Common myeloid progenitor, CD34-positive (primary cell): ENCODE measurements around the gene TSPYL1.

Experiments used
- CTCF ChIA-PET: fragments of 350-600 bp; sonication (Branson Sonifier 250); formaldehyde crosslinking; loops from one replicate; lab custom pipeline; 2021; ENCODE audit warnings: antibody characterized with exemption; lab: Charles Lee
- POLR2A ChIA-PET: fragments of 350-600 bp; sonication (Branson Sonifier 250); formaldehyde crosslinking; loops from one replicate; lab custom pipeline; 2021; ENCODE audit warnings: antibody characterized with exemption; lab: Charles Lee
- DNase-seq, 3 donors: peaks; one replicate each; pipeline versions ENCODE4 v3.0.0 to v3.0.0-alpha.2; 2013
- H3K27ac ChIP-seq, 2 experiments: 1 replicate in 1 of 2; 2 replicates in 1 of 2; pipeline ENCODE4 v1.7.0; 2013; ENCODE audit warnings: inconsistent platforms in 2 of 2, low read length in 2 of 2, mild to moderate bottlenecking in 2 of 2, low read depth in 1 of 2, moderate library complexity in 1 of 2; ENCODE audit not compliant: severe bottlenecking in 2 of 2, insufficient read depth in 1 of 2, poor library complexity in 1 of 2
- H3K27me3 ChIP-seq, 5 experiments: replicated peaks in 2 of 5; 1 replicate in 3 of 5; 2 replicates in 2 of 5; pipeline versions ENCODE4 v1.6.1 to v1.7.0; 2013; ENCODE audit warnings: low read length in 4 of 5, mild to moderate bottlenecking in 2 of 5, moderate library complexity in 2 of 5, inconsistent platforms in 1 of 5; ENCODE audit not compliant: insufficient read depth in 5 of 5, control insufficient read depth in 4 of 5
- H3K36me3 ChIP-seq, 4 experiments: 1 replicate in 2 of 4; 2 replicates in 2 of 4; pipeline versions ENCODE4 v1.6.1 to v1.7.0; 2013; ENCODE audit warnings: low read length in 3 of 4, control low read depth in 1 of 4, mild to moderate bottlenecking in 1 of 4; ENCODE audit not compliant: control insufficient read depth in 4 of 4, insufficient read depth in 4 of 4
- H3K4me1 ChIP-seq, 4 experiments: 1 replicate in 3 of 4; 2 replicates in 1 of 4; pipeline versions ENCODE4 v1.6.1 to v1.7.1; 2013; ENCODE audit warnings: low read length in 3 of 4, mild to moderate bottlenecking in 3 of 4, control low read depth in 1 of 4, inconsistent platforms in 1 of 4, moderate library complexity in 1 of 4; ENCODE audit not compliant: control insufficient read depth in 4 of 4, insufficient read depth in 4 of 4; ENCODE audit errors: control extremely low read depth in 1 of 4
- H3K4me3 ChIP-seq, 7 experiments: 1 replicate in 4 of 7; 2 replicates in 3 of 7; pipeline versions ENCODE4 v1.5.1 to v1.7.0; 2013; ENCODE audit warnings: mild to moderate bottlenecking in 7 of 7, low read length in 6 of 7, moderate library complexity in 6 of 7, inconsistent platforms in 2 of 7, low read depth in 2 of 7, control low read depth in 1 of 7; ENCODE audit not compliant: insufficient read depth in 4 of 7, control insufficient read depth in 1 of 7; ENCODE audit errors: extremely low read depth in 1 of 7
- H3K9me3 ChIP-seq, 5 experiments: 1 replicate in 4 of 5; 2 replicates in 1 of 5; pipeline versions ENCODE4 v1.6.1 to v1.7.1; 2013; ENCODE audit warnings: low read length in 4 of 5, mild to moderate bottlenecking in 2 of 5, inconsistent platforms in 1 of 5, low read depth in 1 of 5, moderate library complexity in 1 of 5; ENCODE audit not compliant: control insufficient read depth in 4 of 5, insufficient read depth in 2 of 5; ENCODE audit errors: control extremely low read depth in 1 of 5
- WGBS: methylation state at CpG from one replicate; pipeline ENCODE4 v1.1.5; 2013; ENCODE audit not compliant: insufficient coverage; 5-methylcytosine and 5-hydroxymethylcytosine counted together

The TSPYL1 gene

GRCh38 chr6:116309657-116310056 lies 29.9 kb upstream of the TSPYL1 start:
- CTCF ChIA-PET = no interaction called here
- POLR2A ChIA-PET = no interaction called here
- H3K27ac ChIP-seq = no peak overlapping the region
- peaks cover 0 to 5% (median under 1%) of the 10 kb centered on the region in 4 experiments for H3K36me3 ChIP-seq
- H3K9me3 ChIP-seq = no peaks in the 10 kb centered on the region
- H3K4me3 ChIP-seq = no peak overlapping the region
- DNase-seq = no peak
- 50% methylated on average over 2 of the region's 2 CpGs for WGBS
- H3K27me3 ChIP-seq = no peaks in the 10 kb centered on the region
- peaks cover 0 to under 1% (median 0%) of the 10 kb centered on the region in 4 experiments for H3K4me1 ChIP-seq

GRCh38 chr6:116309001-116309400 lies 29.3 kb upstream of the TSPYL1 start:
- H3K9me3 ChIP-seq = no peaks in the 10 kb centered on the region
- no peak overlapping the region for H3K27ac ChIP-seq
- CTCF ChIA-PET = no interaction called here
- H3K27me3 ChIP-seq = no peaks in the 10 kb centered on the region
- no peak overlapping the region for H3K4me3 ChIP-seq
- DNase-seq = no peak
- peaks cover 0 to 5% (median under 1%) of the 10 kb centered on the region in 4 experiments for H3K36me3 ChIP-seq
- POLR2A ChIA-PET = no interaction called here
- H3K4me1 ChIP-seq = no peaks in the 10 kb centered on the region

- H3K4me3 ChIP-seq = no peak overlapping the region
- no peak for DNase-seq
- H3K36me3 ChIP-seq = peaks cover 0 to 5% (median under 1%) of the 10 kb centered on the region in 4 experiments
- H3K4me1 ChIP-seq = no peaks in the 10 kb centered on the region
- no CpG with 5 or more reads among the region's 1 CpG for WGBS
- POLR2A ChIA-PET = no interaction called here
- H3K27me3 ChIP-seq = no peaks in the 10 kb centered on the region
- H3K9me3 ChIP-seq = no peaks in the 10 kb centered on the region
- no peak overlapping the region for H3K27ac ChIP-seq
- CTCF ChIA-PET = interaction anchor here (0.8 kb wide), 1 partner anchor 9 kb away, joined by 3 read pairs; no protein-coding TSS in a partner anchor
These were observed 27.9 kb upstream of the TSPYL1 start for GRCh38 chr6:116307633-116308032.

GRCh38 chr6:116307001-116307400 lies 27.3 kb upstream of the TSPYL1 start:
- H3K9me3 ChIP-seq = no peaks in the 10 kb centered on the region
- H3K27ac ChIP-seq = no peak overlapping the region
- DNase-seq = no peak
- ChIA-PET CTCF (interaction anchor here (0.8 kb wide), 1 partner anchor 9 kb away, joined by 3 read pairs; no protein-coding TSS in a partner anchor), POLR2A (no interaction called here)
- 100% methylated on average over 1 of the region's 1 CpG for WGBS
- H3K4me1 ChIP-seq = no peaks in the 10 kb centered on the region
- no peaks in the 10 kb centered on the region for H3K27me3 ChIP-seq
- peaks cover 0 to 5% (median 0%) of the 10 kb centered on the region in 4 experiments for H3K36me3 ChIP-seq
- H3K4me3 ChIP-seq = no peak overlapping the region

GRCh38 chr6:116304538-116305097 lies 24.9 kb upstream of the TSPYL1 start:
- Histone ChIP-seq H3K36me3 (no peaks in the 10 kb centered on the region), H3K4me3 (no peak overlapping the region), H3K27me3 (no peaks in the 10 kb centered on the region), H3K4me1 (no peaks in the 10 kb centered on the region), H3K9me3 (no peaks in the 10 kb centered on the region), H3K27ac (no peak overlapping the region)
- ChIA-PET CTCF (interaction anchor here (0.7 kb wide), 1 partner anchor 14 kb away, joined by 3 read pairs; no protein-coding TSS in a partner anchor), POLR2A (interaction anchor here (0.7 kb wide), 1 partner anchor 34 kb away, joined by 4 read pairs; no protein-coding TSS in a partner anchor)
- no peak for DNase-seq

GRCh38 chr6:116301104-116301503 lies 21.4 kb upstream of the TSPYL1 start:
- CTCF ChIA-PET = no interaction called here
- Histone ChIP-seq H3K27me3 (no peaks in the 10 kb centered on the region), H3K27ac (no peak overlapping the region), H3K9me3 (peaks cover 0 to 8% (median 5%) of the 10 kb centered on the region in 5 experiments), H3K4me1 (no peaks in the 10 kb centered on the region), H3K4me3 (no peak overlapping the region), H3K36me3 (no peaks in the 10 kb centered on the region)
- 88% methylated on average over 1 of the region's 3 CpGs for WGBS
- POLR2A ChIA-PET = no interaction called here
- no peak for DNase-seq

GRCh38 chr6:116300566-116300965 lies 20.8 kb upstream of the TSPYL1 start:
- ChIA-PET POLR2A (no interaction called here), CTCF (interaction anchor here (1.1 kb wide), 1 partner anchor 11 kb away, joined by 3 read pairs; no protein-coding TSS in a partner anchor)
- H3K27ac ChIP-seq = no peak overlapping the region
- H3K27me3 ChIP-seq = no peaks in the 10 kb centered on the region
- WGBS = no CpG with 5 or more reads among the region's 1 CpG
- H3K4me1 ChIP-seq = no peaks in the 10 kb centered on the region
- no peaks in the 10 kb centered on the region for H3K36me3 ChIP-seq
- DNase-seq = no peak
- no peak overlapping the region for H3K4me3 ChIP-seq
- H3K9me3 ChIP-seq = peaks cover 0 to 8% (median 5%) of the 10 kb centered on the region in 5 experiments
